Measurements from ENCODE around the gene MAST4.

MAST4 gene

DNA sequence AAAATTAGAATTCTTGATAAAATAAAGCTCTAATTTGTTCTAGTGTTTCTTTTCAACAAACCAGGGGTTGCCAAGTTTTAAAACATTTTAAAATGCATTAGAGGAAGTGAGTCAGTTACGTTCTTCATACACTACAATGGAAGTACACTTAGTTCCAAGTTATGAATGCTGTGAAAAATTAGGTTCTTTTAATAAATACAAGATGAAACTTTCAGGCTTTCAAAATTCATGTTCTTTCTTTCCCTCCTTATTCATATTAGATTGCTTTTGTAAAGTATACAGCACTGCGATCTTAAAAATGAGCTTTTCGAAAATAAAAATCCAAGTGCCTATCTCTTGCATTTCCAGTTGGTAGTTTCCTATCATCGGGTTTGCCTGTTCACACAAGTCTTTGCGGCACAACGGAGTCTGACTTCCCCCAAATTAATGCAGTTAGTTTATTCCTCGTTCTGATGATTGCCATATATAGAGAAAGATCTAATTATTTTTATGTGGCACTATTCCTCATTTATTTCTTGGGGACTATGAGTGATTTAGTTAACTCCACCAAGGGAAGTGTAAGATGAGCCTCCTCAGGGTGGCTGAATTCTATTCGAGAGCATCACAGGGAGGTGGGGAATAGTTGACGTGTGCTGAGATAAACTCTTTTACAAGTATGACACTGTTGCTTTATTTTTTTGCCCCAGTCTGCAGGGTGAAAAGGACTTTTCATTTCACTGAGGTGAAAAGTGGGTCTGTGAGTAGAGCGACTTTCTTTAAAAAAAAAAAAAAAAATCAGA is 362.2 kb downstream of the MAST4 start:
- Histone ChIP-seq H3K4me3 (ENCODE audit: low read depth, low read length) (peak overlapping the region; percentile 56), H3K27ac (peak overlapping the region; percentile 48), H3K36me3 (replicated peaks) (no peaks in the 10 kb centered on the region), H3K27me3 (replicated peaks) (no peaks in the 10 kb centered on the region)
- in situ Hi-C loops (cut with HindIII; ENCODE audit: low pct_ligation_motif_present, low sequenced_read_pairs): no loop called here
- DNase-seq: peak; percentile 55
- TF ChIP-seq CTCF (IDR thresholded peaks at IDR 0.05; ENCODE audit: low read depth, low read length, missing control alignments): no peak

- in situ Hi-C loops (cut with HindIII; ENCODE audit: low pct_ligation_motif_present, low sequenced_read_pairs): no loop called here
Observed at GRCh38 chr5:66958980-66959641, 362.9 kb downstream of the MAST4 start.

DNA sequence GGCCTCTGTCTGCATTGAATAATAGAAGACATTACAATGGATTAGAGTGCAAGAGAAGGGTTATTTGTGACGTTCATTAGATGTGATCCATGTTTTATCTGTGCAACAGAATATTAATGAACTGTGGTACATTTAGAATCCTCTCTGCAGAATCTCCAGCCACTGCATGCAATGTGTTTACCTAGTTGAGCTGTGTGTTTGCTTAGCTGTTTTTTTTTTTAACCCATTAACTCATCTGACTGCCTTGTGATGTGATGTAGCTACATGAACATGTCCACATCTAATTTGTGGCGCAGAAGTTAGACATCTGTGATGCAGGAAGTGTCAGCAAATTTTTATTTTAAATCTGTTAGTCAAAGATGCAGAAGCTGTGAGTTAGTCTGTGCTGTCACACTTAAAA is 363.5 kb downstream of the MAST4 start:
- DNase-seq: peak; percentile 5
- no peak overlapping the region for H3K4me3 ChIP-seq (ENCODE audit: low read depth, low read length)
- H3K27me3 ChIP-seq (replicated peaks): no peaks in the 10 kb centered on the region
- in situ Hi-C loops (cut with HindIII; ENCODE audit: low pct_ligation_motif_present, low sequenced_read_pairs): no loop called here
- TF ChIP-seq CTCF (IDR thresholded peaks at IDR 0.05; ENCODE audit: low read depth, low read length, missing control alignments): no peak
- H3K36me3 ChIP-seq (replicated peaks): no peaks in the 10 kb centered on the region
- H3K27ac ChIP-seq: peak overlapping the region; percentile 48

More at GRCh38 chr5:66958980-66959641, 362.9 kb downstream of the MAST4 start:
- DNase-seq: peak; percentile 63
- no peak for TF ChIP-seq CTCF (IDR thresholded peaks at IDR 0.05; ENCODE audit: low read depth, low read length, missing control alignments)
- Histone ChIP-seq H3K36me3 (replicated peaks) (no peaks in the 10 kb centered on the region), H3K27ac (peak overlapping the region; percentile 48), H3K27me3 (replicated peaks) (no peaks in the 10 kb centered on the region), H3K4me3 (ENCODE audit: low read depth, low read length) (peak overlapping the region; percentile 56)

DNA sequence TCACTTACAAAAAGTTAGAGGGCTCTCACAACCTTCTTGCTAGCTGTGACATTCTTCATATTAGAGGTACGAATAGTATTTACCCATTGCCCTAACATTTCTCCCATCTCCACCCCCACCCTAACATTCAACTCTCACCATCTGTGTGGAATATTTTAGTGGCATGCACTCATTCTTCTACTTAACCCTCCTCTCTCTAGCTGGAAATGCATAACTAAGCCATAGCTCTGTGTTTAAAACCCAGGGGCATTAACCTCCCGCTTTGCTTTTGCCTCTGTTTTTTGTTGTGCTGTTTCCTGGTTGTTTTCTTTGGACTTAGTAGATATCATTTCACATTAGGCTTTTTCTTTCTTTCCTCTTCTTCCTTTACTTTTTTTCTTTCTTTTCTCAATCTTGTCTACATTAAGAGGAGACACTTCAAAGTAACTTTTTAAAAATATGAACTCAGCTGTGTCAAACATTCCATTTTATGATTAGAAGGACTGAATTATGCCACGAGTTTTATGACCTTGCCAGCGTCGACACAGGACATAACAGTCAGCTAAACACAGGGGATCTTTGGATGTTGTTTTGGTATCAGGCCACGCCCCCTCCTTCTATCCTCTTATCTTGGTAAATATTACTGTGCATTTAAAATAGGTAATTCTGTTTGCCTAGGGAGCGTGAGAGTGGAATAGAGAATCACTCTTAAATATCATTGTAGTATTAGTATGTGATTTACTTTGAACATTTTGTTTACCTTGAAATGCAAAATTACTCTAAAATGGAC is 364.4 kb downstream of the MAST4 start:
- no peak for TF ChIP-seq CTCF (IDR thresholded peaks at IDR 0.05; ENCODE audit: low read depth, low read length, missing control alignments)
- in situ Hi-C loops (cut with HindIII; ENCODE audit: low pct_ligation_motif_present, low sequenced_read_pairs): no loop called here
- Histone ChIP-seq H3K4me3 (ENCODE audit: low read depth, low read length) (no peak overlapping the region), H3K36me3 (replicated peaks) (no peaks in the 10 kb centered on the region), H3K27ac (peak overlapping the region; percentile 48), H3K27me3 (replicated peaks) (no peaks in the 10 kb centered on the region)
- DNase-seq: peak; percentile 14

DNA sequence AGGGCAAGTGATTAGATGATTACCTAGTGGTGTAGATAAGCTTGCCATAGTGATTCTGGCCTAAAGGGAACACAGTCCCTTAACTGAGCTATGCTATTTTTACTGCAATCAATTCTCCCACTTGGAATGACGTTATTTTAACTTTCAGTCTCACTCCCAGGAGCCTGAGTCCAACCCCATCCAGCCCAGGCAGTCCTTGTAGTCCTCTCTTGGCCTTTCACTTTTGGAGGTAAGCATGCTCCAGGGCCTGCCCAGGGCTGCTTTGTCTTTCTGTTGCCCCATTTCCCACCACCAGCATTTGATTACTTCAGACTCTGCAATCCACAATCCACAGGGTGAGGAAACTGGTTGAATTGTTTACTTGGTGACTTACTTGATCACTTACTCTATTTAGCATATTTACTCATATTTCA is 367.4 kb downstream of the MAST4 start:
- no peak for TF ChIP-seq CTCF (IDR thresholded peaks at IDR 0.05; ENCODE audit: low read depth, low read length, missing control alignments)
- H3K36me3 ChIP-seq (replicated peaks): no peaks in the 10 kb centered on the region
- no peak overlapping the region for H3K27ac ChIP-seq
- H3K27me3 ChIP-seq (replicated peaks): no peaks in the 10 kb centered on the region
- no peak overlapping the region for H3K4me3 ChIP-seq (ENCODE audit: low read depth, low read length)
- no peak for DNase-seq
- in situ Hi-C loops (cut with HindIII; ENCODE audit: low pct_ligation_motif_present, low sequenced_read_pairs): no loop called here

Measured in brain microvascular endothelial cell (primary cell).